ENCODE measurements around the gene ITPR1.

Gene ITPR1

GRCh38 chr3:4460334-4460733 is 32.8 kb upstream of the ITPR1 start:
- Histone ChIP-seq H3K4me3 (replicated peaks; ENCODE audit: insufficient read depth, low read length) (no peak overlapping the region), H3K27ac (replicated peaks) (no peak overlapping the region), H3K27me3 (ENCODE audit: insufficient read depth, poor library complexity, severe bottlenecking) (no peaks in the 10 kb centered on the region)
- no peak for DNase-seq (ENCODE audit: low read depth in 1 of 2, low spot score in 1 of 2)
- no peak for TF ChIP-seq GABPA (IDR thresholded peaks at IDR 0.05; ENCODE audit: low read depth)
- TF ChIP-seq, protein P1, sequence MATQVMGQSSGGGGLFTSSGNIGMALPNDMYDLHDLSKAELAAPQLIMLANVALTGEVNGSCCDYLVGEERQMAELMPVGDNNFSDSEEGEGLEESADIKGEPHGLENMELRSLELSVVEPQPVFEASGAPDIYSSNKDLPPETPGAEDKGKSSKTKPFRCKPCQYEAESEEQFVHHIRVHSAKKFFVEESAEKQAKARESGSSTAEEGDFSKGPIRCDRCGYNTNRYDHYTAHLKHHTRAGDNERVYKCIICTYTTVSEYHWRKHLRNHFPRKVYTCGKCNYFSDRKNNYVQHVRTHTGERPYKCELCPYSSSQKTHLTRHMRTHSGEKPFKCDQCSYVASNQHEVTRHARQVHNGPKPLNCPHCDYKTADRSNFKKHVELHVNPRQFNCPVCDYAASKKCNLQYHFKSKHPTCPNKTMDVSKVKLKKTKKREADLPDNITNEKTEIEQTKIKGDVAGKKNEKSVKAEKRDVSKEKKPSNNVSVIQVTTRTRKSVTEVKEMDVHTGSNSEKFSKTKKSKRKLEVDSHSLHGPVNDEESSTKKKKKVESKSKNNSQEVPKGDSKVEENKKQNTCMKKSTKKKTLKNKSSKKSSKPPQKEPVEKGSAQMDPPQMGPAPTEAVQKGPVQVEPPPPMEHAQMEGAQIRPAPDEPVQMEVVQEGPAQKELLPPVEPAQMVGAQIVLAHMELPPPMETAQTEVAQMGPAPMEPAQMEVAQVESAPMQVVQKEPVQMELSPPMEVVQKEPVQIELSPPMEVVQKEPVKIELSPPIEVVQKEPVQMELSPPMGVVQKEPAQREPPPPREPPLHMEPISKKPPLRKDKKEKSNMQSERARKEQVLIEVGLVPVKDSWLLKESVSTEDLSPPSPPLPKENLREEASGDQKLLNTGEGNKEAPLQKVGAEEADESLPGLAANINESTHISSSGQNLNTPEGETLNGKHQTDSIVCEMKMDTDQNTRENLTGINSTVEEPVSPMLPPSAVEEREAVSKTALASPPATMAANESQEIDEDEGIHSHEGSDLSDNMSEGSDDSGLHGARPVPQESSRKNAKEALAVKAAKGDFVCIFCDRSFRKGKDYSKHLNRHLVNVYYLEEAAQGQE (IDR thresholded peaks at IDR 0.05; ENCODE audit: insufficient replicate concordance, low read depth) = no peak
- no peak for TF ChIP-seq SPI1 (IDR thresholded peaks at IDR 0.05; ENCODE audit: borderline replicate concordance, low read depth)
- no peak for TF ChIP-seq POLR2AphosphoS5 (IDR thresholded peaks at IDR 0.05; ENCODE audit: low read depth)
- TF ChIP-seq, protein P2, sequence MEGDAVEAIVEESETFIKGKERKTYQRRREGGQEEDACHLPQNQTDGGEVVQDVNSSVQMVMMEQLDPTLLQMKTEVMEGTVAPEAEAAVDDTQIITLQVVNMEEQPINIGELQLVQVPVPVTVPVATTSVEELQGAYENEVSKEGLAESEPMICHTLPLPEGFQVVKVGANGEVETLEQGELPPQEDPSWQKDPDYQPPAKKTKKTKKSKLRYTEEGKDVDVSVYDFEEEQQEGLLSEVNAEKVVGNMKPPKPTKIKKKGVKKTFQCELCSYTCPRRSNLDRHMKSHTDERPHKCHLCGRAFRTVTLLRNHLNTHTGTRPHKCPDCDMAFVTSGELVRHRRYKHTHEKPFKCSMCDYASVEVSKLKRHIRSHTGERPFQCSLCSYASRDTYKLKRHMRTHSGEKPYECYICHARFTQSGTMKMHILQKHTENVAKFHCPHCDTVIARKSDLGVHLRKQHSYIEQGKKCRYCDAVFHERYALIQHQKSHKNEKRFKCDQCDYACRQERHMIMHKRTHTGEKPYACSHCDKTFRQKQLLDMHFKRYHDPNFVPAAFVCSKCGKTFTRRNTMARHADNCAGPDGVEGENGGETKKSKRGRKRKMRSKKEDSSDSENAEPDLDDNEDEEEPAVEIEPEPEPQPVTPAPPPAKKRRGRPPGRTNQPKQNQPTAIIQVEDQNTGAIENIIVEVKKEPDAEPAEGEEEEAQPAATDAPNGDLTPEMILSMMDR (IDR thresholded peaks at IDR 0.05; ENCODE audit: insufficient read depth, low read length) = no peak

- H3K4me3 ChIP-seq (replicated peaks; ENCODE audit: insufficient read depth, low read length) = no peak overlapping the region
- DNase-seq (ENCODE audit: low read depth in 1 of 2, low spot score in 1 of 2) = no peak
- no peaks in the 10 kb centered on the region for H3K27me3 ChIP-seq (ENCODE audit: insufficient read depth, poor library complexity, severe bottlenecking)
- TF ChIP-seq, protein P1 (IDR thresholded peaks at IDR 0.05; ENCODE audit: insufficient replicate concordance, low read depth) = no peak
- no peak for TF ChIP-seq POLR2AphosphoS5 (IDR thresholded peaks at IDR 0.05; ENCODE audit: low read depth)
- TF ChIP-seq, protein P2 (IDR thresholded peaks at IDR 0.05; ENCODE audit: insufficient read depth, low read length) = no peak
- TF ChIP-seq GABPA (IDR thresholded peaks at IDR 0.05; ENCODE audit: low read depth) = no peak
- TF ChIP-seq SPI1 (IDR thresholded peaks at IDR 0.05; ENCODE audit: borderline replicate concordance, low read depth) = no peak
- H3K27ac ChIP-seq (replicated peaks) = no peak overlapping the region; the same call in 1 of the 2 replicates
Measured at GRCh38 chr3:4461468-4462090, 31.6 kb upstream of the ITPR1 start.

DNA sequence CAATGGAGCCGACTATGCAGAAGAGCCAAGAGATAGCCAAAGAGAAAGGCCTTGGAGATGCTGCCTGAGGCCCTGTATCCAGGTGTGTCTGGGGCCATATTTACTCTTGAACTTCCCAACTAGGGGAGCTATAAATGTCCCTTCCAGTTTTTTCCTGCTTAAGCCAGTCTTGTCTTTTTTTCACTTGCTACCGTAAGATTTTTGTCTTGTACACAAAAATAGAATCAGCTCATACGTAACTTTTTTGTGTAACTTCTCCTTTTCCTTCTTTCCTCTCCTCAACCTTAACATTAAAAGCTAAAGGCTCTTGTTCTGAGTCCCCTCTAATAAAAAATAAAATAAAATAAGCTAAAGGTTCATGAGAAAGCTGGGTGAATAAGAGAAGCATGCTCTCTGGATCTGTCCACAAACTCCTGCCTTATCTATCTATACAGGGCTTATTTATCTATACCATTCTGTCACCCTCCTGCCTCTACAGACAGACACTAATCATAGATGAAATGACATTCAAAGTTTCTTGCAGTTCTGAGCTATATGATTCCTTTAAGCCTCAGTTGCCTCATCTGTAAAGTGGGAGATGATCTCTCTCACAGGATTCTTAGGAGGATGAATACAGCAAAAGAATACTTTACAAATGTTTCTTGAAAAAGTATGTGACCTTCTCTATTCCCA is 30.6 kb upstream of the ITPR1 start:
- Histone ChIP-seq H3K27me3 (ENCODE audit: insufficient read depth, poor library complexity, severe bottlenecking) (no peaks in the 10 kb centered on the region), H3K4me3 (replicated peaks; ENCODE audit: insufficient read depth, low read length) (no peak overlapping the region), H3K27ac (replicated peaks) (peak overlapping the region; percentile 50)
- no peak for DNase-seq (ENCODE audit: low read depth in 1 of 2, low spot score in 1 of 2)
- TF ChIP-seq SPI1 (IDR thresholded peaks at IDR 0.05; ENCODE audit: borderline replicate concordance, low read depth) (no peak), POLR2AphosphoS5 (IDR thresholded peaks at IDR 0.05; ENCODE audit: low read depth) (no peak), GABPA (IDR thresholded peaks at IDR 0.05; ENCODE audit: low read depth) (no peak)
- TF ChIP-seq, protein P2 (IDR thresholded peaks at IDR 0.05; ENCODE audit: insufficient read depth, low read length) = no peak
- TF ChIP-seq, protein P1 (IDR thresholded peaks at IDR 0.05; ENCODE audit: insufficient replicate concordance, low read depth) = no peak

Measured in HL-60 (cell line).